GM19452 (cell line): ENCODE measurements around the gene PEDS1.
"Not testable (repeated sequence)": the region's sequence is repeated elsewhere in the genome, so short reads cannot be mapped to it uniquely, and the experiment has no call there.

Source experiments
- ATAC-seq: cut with Tn5 transposase; IDR thresholded peaks from one replicate; pipeline ENCODE4 v1.9.1; 2021; ENCODE audit not compliant: unreplicated experiment

Gene PEDS1

GRCh38 chr20:50153500-50154377 is at the start of gene PEDS1:
TSS of gene PEDS1 (minus strand) at chr20:50153723. CDS start at chr20:50153637, 86 bp downstream.
- peak; percentile 97 for ATAC-seq

GRCh38 chr20:50202677-50203076 is 49.2 kb upstream of the PEDS1 start:
- ATAC-seq, result no peak

- not testable (repeated sequence) for ATAC-seq
These were observed 48.2 kb upstream of the PEDS1 start for GRCh38 chr20:50201710-50202109.

- no peak for ATAC-seq
These were observed 47.1 kb upstream of the PEDS1 start for GRCh38 chr20:50200482-50201104.

- no peak for ATAC-seq
These were observed 46.2 kb upstream of the PEDS1 start for GRCh38 chr20:50199703-50200102.

GRCh38 chr20:50198716-50199115 is 45.2 kb upstream of the PEDS1 start:
- no peak for ATAC-seq

- no peak for ATAC-seq
These were observed 44.7 kb upstream of the PEDS1 start for GRCh38 chr20:50198180-50198666.

- ATAC-seq, result no peak
These were observed 44.1 kb upstream of the PEDS1 start for GRCh38 chr20:50197463-50198179.

- no peak for ATAC-seq
These were observed 43.4 kb upstream of the PEDS1 start for GRCh38 chr20:50196896-50197295.

GRCh38 chr20:50196248-50196647 is 42.7 kb upstream of the PEDS1 start:
- ATAC-seq, result no peak

- no peak for ATAC-seq
These were observed 42.1 kb upstream of the PEDS1 start for GRCh38 chr20:50195524-50196120.

- no peak for ATAC-seq
These were observed 41.5 kb upstream of the PEDS1 start for GRCh38 chr20:50194831-50195523.

- ATAC-seq, result no peak
These were observed 40.9 kb upstream of the PEDS1 start for GRCh38 chr20:50194422-50194830.

GRCh38 chr20:50193836-50194421 is 40.4 kb upstream of the PEDS1 start:
- no peak for ATAC-seq

- ATAC-seq, result no peak
These were observed 39.8 kb upstream of the PEDS1 start for GRCh38 chr20:50193199-50193835.

GRCh38 chr20:50192364-50193198 is 39.1 kb upstream of the PEDS1 start:
- ATAC-seq, result no peak

GRCh38 chr20:50191544-50192363 is 38.2 kb upstream of the PEDS1 start:
- ATAC-seq, result peak; percentile 31

- peak; percentile 14 for ATAC-seq
These were observed 37.6 kb upstream of the PEDS1 start for GRCh38 chr20:50191065-50191543.
